Measurements from ENCODE around the gene PTBP2. TPM values are rescaled to one million over a fixed set of nuclear protein-coding genes. Genes with fewer than 3 reads are reported as not detected.
A peak's percentile ranks its signal among the peaks of the same experiment; 100 is the strongest.

The PTBP2 gene
- total RNA-seq = 32.8 and 42.0 TPM in 2 replicates
- 6.7 TPM for polyA plus RNA-seq (2012)

GRCh38 chr1:96721416-96722160, at the start of gene PTBP2:
Gene PTBP2 (plus strand): TSS chr1:96721784. CDS start chr1:96721865, 81 bp downstream.
- DNase-seq (ENCODE audit: low read depth) = peak; percentile 86

GRCh38 chr1:96674915-96675314, 46.7 kb upstream of the PTBP2 start:
- DNase-seq (ENCODE audit: low read depth) = no peak

GRCh38 chr1:96682056-96682455, 39.5 kb upstream of the PTBP2 start:
- DNase-seq (ENCODE audit: low read depth) = no peak

GRCh38 chr1:96683931-96684330, 37.7 kb upstream of the PTBP2 start:
- DNase-seq (ENCODE audit: low read depth) = no peak

GRCh38 chr1:96684744-96685143, 36.8 kb upstream of the PTBP2 start:
- no peak for DNase-seq (ENCODE audit: low read depth)

- DNase-seq (ENCODE audit: low read depth) = no peak
These were observed 32.8 kb upstream of the PTBP2 start for GRCh38 chr1:96688767-96689166.

GRCh38 chr1:96695954-96696353, 25.6 kb upstream of the PTBP2 start:
- DNase-seq (ENCODE audit: low read depth) = no peak

GRCh38 chr1:96698342-96698983, 23.1 kb upstream of the PTBP2 start:
- no peak for DNase-seq (ENCODE audit: low read depth)

GRCh38 chr1:96703186-96703585, 18.4 kb upstream of the PTBP2 start:
- no peak for DNase-seq (ENCODE audit: low read depth)

GRCh38 chr1:96707023-96707422, 14.6 kb upstream of the PTBP2 start:
- no peak for DNase-seq (ENCODE audit: low read depth)

- no peak for DNase-seq (ENCODE audit: low read depth)
These were observed 13.1 kb upstream of the PTBP2 start for GRCh38 chr1:96708482-96708881.

GRCh38 chr1:96710708-96711477, 10.7 kb upstream of the PTBP2 start:
- no peak for DNase-seq (ENCODE audit: low read depth)

- no peak for DNase-seq (ENCODE audit: low read depth)
These were observed 7.9 kb upstream of the PTBP2 start for GRCh38 chr1:96713649-96714048.

- DNase-seq (ENCODE audit: low read depth) = no peak
These were observed 6.7 kb upstream of the PTBP2 start for GRCh38 chr1:96714881-96715280.

- no peak for DNase-seq (ENCODE audit: low read depth)
These were observed 6.1 kb upstream of the PTBP2 start for GRCh38 chr1:96715482-96715881.

GRCh38 chr1:96721053-96721415, 550 bp upstream of the PTBP2 start:
- no peak for DNase-seq (ENCODE audit: low read depth)

- DNase-seq (ENCODE audit: low read depth) = peak; percentile 67
These were observed 758 bp downstream of the PTBP2 start for GRCh38 chr1:96722161-96722922.

GRCh38 chr1:96722958-96723357, 1.4 kb downstream of the PTBP2 start:
- no peak for DNase-seq (ENCODE audit: low read depth)

- no peak for DNase-seq (ENCODE audit: low read depth)
These were observed 1.8 kb downstream of the PTBP2 start for GRCh38 chr1:96723377-96723776.

GRCh38 chr1:96723936-96724335, 2.4 kb downstream of the PTBP2 start:
- no peak for DNase-seq (ENCODE audit: low read depth)

GRCh38 chr1:96727860-96728259, 6.3 kb downstream of the PTBP2 start:
- DNase-seq (ENCODE audit: low read depth) = no peak
